GM18870 (cell line): ENCODE results near the gene GPRIN3.

Experiments used
- ATAC-seq: cut with Tn5 transposase; IDR thresholded peaks from one replicate; pipeline ENCODE4 v1.9.1; 2021; ENCODE audit warnings: moderate library complexity; ENCODE audit not compliant: unreplicated experiment

GPRIN3 gene

GRCh38 chr4:89294573-89295269 lies 12.9 kb downstream of the GPRIN3 start:
- peak; percentile 82 for ATAC-seq

DNA sequence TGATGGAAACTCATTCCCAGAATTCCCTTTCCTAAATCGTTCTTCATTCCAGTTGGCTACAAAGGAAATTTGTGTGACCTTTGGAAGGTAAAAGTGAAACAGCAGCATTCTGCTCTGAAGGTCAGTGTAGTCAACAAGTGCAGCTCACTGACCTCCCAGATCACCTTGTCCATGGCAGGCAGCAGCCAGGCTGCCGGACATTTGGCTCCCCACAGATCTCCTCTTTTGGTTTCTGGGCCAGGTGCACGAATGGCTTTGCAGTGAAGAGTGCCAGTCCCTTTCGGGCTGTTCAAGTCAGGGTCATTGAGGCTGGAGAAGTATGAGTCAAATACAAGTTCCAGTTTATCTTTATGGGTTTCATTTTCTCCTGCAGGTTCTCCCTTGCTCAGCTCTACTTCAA lies 14.3 kb downstream of the GPRIN3 start:
- ATAC-seq = no peak

GRCh38 chr4:89290727-89291516 lies 16.7 kb downstream of the GPRIN3 start:
- ATAC-seq = no peak

DNA sequence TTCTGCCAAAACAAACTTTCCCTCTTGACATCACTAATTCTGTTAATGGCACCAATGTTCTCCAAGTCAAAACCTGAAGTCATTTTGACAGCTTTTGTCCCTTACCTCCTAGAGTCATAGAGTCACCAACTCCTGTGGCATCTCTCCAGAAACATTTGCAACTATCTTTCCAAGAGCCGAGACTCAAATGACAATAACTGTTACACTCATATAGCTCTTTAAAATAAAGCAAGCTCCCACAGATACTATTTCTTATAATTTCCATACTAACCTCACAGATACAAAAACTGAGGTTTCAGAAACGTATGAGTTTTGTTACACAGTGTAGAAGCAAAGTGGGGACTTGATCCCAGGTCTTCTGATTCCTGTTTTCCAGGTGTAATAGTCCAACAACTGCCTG lies 18.3 kb downstream of the GPRIN3 start:
- no peak for ATAC-seq

DNA sequence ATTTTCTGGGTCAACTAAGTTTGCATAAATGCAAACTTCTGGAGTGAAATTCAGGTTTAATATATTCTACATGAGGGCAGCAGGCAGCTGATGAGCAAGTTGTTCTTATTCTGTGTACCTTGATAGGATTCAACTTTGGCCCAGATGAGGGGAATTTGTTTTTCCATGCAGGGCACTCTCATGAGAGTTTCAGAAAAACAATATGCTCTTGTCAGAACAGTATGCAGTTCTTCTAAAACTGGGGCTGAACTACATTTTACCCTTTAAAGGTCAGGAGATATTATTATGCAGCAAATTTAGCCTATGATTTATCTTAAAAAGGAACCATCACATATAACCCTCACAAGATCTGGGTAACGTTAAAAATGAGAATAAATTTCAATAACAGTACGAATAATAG lies 19.2 kb downstream of the GPRIN3 start:
- ATAC-seq = no peak

GRCh38 chr4:89287945-89288344 lies 19.7 kb downstream of the GPRIN3 start:
- ATAC-seq = no peak

DNA sequence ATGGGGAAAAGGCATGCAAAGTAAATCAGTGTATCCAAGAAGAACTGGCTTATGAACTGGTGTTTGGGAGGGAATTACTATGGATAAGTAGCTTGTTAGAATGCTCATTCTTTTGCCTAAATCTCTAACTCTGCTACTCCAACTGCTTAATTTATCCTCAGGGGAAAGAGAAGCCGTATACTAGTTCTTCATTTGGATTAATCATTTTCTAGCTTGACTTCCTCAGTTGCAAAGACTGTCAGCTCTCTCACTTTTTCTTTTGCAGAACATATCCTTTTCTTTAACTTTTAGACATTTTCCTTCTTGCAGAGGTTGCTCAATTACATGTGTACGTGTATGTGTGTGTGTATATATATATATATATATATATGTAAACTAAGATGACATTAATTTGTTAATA lies 21.9 kb downstream of the GPRIN3 start:
- ATAC-seq = no peak

- no peak for ATAC-seq
Observed at GRCh38 chr4:89284828-89285227, 22.8 kb downstream of the GPRIN3 start.

- ATAC-seq = no peak
Observed at GRCh38 chr4:89284020-89284424, 23.6 kb downstream of the GPRIN3 start.

- no peak for ATAC-seq
Observed at GRCh38 chr4:89283226-89284009, 24.2 kb downstream of the GPRIN3 start.

DNA sequence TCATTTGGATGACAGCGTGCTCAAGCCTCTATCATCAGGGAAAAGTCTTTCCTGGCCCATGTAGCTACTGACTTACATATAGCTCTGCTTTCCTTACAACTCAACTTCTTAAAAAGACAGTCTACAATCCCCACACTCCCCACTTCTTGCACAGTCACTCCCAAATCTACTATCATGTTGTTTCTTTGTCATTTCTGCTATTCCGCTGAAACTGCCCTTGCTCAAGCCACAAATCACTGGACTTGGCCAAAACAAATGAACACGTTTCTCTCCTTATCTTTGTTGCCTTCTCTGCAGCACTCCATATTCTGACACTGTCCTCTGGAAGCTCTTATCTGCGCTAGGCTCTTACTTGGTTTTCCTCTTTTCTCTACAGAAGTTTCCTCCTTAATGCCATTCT lies 28.2 kb downstream of the GPRIN3 start:
- no peak for ATAC-seq

DNA sequence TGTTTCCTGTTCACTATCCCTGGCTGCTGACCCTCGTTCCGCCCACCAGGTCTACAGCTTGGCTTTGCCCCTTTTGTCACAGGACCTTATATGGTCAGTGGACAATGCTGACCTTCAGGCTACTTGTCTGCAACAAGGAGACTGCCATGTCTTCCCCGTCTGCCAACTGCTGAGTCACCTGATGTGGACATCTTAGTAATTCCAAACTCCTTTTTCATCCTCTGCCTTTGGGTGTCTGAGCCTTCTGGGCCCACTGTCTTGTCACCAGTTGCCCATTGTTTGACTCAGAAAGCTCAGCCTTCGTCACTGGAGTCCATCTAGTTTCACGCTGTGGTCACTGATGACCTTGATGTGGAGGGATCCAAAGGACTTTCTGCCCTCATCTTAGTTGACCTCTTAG lies 30.2 kb downstream of the GPRIN3 start:
- no peak for ATAC-seq

- no peak for ATAC-seq
Observed at GRCh38 chr4:89276296-89276695, 31.3 kb downstream of the GPRIN3 start.

DNA sequence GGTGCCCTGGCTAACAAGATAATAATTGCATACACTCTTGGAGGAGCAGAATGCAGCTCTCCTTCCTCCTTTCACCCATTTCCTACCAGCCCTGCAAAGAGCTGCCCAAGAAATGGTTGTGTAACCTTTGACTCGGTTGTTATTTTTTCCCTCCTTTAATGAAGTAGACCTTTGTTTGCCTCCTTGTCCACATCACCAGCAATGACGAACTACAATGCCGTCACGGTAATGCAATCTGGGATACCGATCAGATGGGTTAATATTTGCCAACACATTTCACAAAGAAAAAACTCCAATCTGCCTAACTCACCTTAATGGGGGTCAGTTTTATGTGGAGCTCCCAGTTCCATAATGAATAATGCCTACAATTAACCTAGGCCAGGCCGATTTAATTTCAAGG lies 32.0 kb downstream of the GPRIN3 start:
- ATAC-seq = no peak

GRCh38 chr4:89273741-89274141 lies 33.9 kb downstream of the GPRIN3 start:
- ATAC-seq = no peak

GRCh38 chr4:89270792-89271191 lies 36.8 kb downstream of the GPRIN3 start:
- no peak for ATAC-seq

DNA sequence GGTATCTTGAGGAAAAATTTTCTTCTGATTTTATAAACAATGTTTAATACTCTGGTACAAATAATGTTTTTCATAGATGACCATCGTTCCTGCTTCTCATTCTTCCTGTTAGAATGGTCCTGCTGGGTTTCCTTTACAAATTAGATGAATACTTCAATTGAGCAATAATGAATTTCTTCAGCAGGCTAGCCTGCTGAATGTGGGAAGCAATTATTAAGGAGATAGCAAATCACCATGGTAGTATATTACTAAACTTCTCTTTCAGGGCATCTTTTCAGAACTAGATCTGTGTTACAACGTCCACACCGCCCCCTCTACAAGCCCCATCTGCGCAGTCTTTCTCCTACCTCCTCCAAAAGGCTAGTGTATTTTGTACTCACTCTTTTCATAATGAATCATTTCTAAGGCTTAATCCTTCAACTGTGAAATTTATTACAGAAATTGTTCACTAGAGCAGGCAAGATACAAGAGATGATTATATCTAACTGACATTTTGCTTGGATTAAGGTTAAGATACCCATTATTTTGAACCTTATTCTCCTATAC lies 38.4 kb downstream of the GPRIN3 start:
- no peak for ATAC-seq

- no peak for ATAC-seq
Observed at GRCh38 chr4:89268679-89269078, 38.9 kb downstream of the GPRIN3 start.

- ATAC-seq = no peak
Observed at GRCh38 chr4:89267846-89268245, 39.8 kb downstream of the GPRIN3 start.

- ATAC-seq = no peak
Observed at GRCh38 chr4:89267392-89267791, 40.2 kb downstream of the GPRIN3 start.

DNA sequence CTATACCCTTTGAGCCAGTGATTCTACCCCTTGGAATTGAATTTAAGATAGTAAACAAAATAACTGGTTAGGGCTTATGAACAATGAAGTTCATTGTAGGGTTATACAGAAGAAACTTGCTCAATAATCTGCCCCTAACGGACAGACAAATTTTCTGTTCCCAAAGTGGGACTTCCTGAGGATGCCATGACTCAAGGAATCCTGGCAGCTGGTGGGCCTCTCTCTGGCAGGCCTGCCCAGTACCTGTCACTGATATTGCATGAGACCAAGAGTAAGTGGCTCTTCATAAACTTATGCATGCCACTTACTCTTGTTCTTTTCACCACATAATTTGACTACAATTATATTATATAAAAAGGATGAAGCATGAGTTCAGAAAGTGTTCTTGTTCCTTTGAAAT lies 41.5 kb downstream of the GPRIN3 start:
- no peak for ATAC-seq
